HFFc6 (cell line): ENCODE results near the gene CFAP221. TPM values are rescaled to one million over a fixed set of nuclear protein-coding genes. Genes with fewer than 3 reads are reported as not detected.

Experiments used
- DNase-seq: peaks from one replicate; pipeline ENCODE4 v3.0.0-alpha.2; 2018
- H3K27ac Mint-ChIP-seq: 2 replicates; pipeline ENCODE4 v1.8.0; 2020; ENCODE audit warnings: mild to moderate bottlenecking, mixed read lengths
- H3K27me3 Mint-ChIP-seq: 2 replicates; pipeline ENCODE4 v1.8.0; 2021; ENCODE audit warnings: mild to moderate bottlenecking, moderate library complexity, mixed read lengths; ENCODE audit not compliant: insufficient read depth
- H3K36me3 Mint-ChIP-seq: 2 replicates; pipeline ENCODE4 v1.8.0; 2021; ENCODE audit warnings: low read depth, mixed read lengths
- H3K4me1 Mint-ChIP-seq: 2 replicates; pipeline ENCODE4 v1.8.0; 2020; ENCODE audit warnings: low read depth, mixed read lengths
- H3K4me3 Mint-ChIP-seq: 2 replicates; pipeline ENCODE4 v1.8.0; 2020; ENCODE audit warnings: mild to moderate bottlenecking, moderate library complexity, mixed read lengths
- H3K9me3 Mint-ChIP-seq: 2 replicates; pipeline ENCODE4 v1.8.0; 2020; ENCODE audit warnings: mild to moderate bottlenecking, mixed read lengths
- CTCF ChIP-seq: fragments of 200-600 bp; sonication (generic); IDR thresholded peaks from 2 replicates; pipeline ENCODE4 v1.5.0; 2021; ENCODE audit warnings: antibody characterized with exemption, mild to moderate bottlenecking
- total RNA-seq, 6 experiments: library from RNA; stranded (reverse); fragmentation: NEBNext Ultra II Directional; extraction: Animal tissue kit (Norgen Biotek cat#: 25700); gene quantifications; 2 replicates in 1 of 6; 3 replicates in 5 of 6; pipeline ENCODE4 v1.2.3, GENCODE V29; 2021

Gene CFAP221
- total RNA-seq, 6 experiments from 2014 or later, result not detected

GRCh38 chr2:119673796-119674195 lies 129.5 kb downstream of the CFAP221 start:
- no peaks in the 10 kb centered on the region for H3K36me3 Mint-ChIP-seq
- peaks cover 5% of the 10 kb centered on the region; the same call in 1 of the 2 replicates for H3K4me1 Mint-ChIP-seq
- H3K9me3 Mint-ChIP-seq, result no peaks in the 10 kb centered on the region
- peaks cover 10% of the 10 kb centered on the region for H3K27me3 Mint-ChIP-seq
- no peak overlapping the region for H3K27ac Mint-ChIP-seq
- no peak for TF ChIP-seq CTCF
- H3K4me3 Mint-ChIP-seq, result no peak overlapping the region
- no peak for DNase-seq

DNA sequence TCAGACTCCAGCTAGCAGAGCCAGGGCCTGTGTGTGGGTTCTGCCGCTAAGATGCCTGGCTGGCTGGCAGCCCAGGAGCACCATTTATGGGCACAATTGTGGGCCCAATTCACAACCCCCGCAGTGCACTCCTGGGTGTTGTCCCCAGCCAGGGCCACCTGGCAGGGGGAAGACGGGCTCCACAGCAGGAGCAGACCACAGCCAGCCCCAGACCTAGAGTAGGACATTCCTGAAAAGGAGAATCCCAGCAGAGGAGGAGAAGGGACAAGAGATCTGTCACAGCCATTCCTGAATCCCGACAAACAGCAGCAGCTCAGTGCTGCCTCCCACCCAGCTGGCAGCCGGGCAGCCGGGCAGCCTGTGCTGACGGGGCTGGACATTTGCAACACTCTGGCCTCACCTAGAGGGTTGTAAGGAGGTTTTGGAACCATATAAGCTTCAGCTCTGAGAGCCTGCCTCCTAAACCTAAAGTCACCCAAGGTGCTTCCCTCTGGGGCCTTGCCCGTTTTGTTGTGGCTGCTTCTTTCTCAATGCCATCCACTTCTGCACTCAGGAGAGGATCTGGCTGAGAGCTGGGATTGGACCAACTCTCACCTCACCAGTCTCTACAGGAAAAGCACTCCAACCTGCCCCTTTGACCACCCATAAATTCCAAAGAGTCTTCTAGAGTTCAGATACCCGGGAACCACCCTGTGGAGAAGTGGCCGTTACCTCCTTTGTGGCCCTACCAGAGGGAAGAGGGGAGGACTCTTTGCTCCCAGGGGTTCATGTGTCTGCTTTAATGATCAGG lies 130.7 kb downstream of the CFAP221 start:
- Mint-ChIP-seq H3K4me1 (peaks cover 12% of the 10 kb centered on the region), H3K4me3 (no peak overlapping the region), H3K9me3 (no peaks in the 10 kb centered on the region), H3K27me3 (peaks cover 10% of the 10 kb centered on the region), H3K27ac (no peak overlapping the region), H3K36me3 (no peaks in the 10 kb centered on the region)
- no peak for DNase-seq
- no peak for TF ChIP-seq CTCF

DNA sequence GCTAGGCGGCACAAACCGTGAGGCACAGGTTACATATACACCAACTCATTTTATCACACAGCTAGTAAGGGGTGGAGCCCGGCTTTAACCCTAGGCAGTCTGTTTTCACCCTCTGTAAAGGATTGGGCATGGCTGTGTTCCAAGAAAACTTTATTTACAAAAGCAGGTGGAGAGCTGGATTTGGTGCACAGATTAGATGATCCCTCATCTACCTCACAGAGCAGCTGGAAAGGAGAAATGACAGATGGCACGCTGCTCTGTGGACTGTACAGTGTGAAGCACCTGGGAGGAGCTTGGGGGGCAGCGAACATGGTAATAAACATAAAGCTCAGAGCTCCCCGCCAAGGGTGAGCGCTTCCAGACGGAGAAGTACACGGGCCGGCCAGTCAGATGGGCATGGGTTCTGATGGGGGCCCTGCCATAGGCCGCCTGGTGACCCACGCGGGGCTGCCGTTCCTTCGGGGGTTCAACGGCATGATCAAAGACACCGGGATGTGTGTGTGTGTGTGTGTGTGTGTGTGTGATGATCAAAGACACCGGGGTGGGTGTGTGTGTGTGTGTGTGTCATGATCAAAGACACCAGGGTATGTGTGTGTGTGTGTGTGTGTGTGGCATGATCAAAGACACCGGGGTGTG lies 133.9 kb downstream of the CFAP221 start:
- H3K27ac Mint-ChIP-seq, result no peak overlapping the region

DNA sequence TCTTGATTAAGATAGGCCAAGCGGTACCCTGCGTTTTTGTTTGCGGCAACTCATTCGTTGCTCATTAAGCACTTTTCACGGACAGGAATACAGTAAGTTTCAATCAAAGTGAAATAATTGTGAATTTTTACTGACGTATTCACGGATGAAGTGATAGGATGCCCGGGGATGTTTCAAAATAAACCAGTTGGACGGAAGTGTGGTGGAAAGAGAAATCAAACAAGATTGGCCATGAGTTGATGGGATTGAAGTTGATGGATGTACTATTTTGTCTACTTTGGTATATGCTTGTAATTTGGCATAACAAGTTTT lies 135.2 kb downstream of the CFAP221 start:
- H3K4me1 Mint-ChIP-seq, result peaks cover 27% of the 10 kb centered on the region
- DNase-seq, result no peak
- H3K27ac Mint-ChIP-seq, result peak overlapping the region; percentile 53
- peaks cover 17% of the 10 kb centered on the region for H3K36me3 Mint-ChIP-seq
- H3K27me3 Mint-ChIP-seq, result peaks cover 10% of the 10 kb centered on the region
- TF ChIP-seq CTCF, result no peak
- peak overlapping the region; percentile 89 for H3K4me3 Mint-ChIP-seq
- H3K9me3 Mint-ChIP-seq, result no peaks in the 10 kb centered on the region

More for the DNA sequence above, 133.9 kb downstream of the CFAP221 start:
- DNase-seq, result no peak
- H3K9me3 Mint-ChIP-seq, result no peaks in the 10 kb centered on the region
- no peak for TF ChIP-seq CTCF
- H3K4me3 Mint-ChIP-seq, result peak overlapping the region; percentile 89
- H3K4me1 Mint-ChIP-seq, result peaks cover 20% of the 10 kb centered on the region
- peaks cover 17% of the 10 kb centered on the region for H3K36me3 Mint-ChIP-seq
- peaks cover 10% of the 10 kb centered on the region for H3K27me3 Mint-ChIP-seq

DNA sequence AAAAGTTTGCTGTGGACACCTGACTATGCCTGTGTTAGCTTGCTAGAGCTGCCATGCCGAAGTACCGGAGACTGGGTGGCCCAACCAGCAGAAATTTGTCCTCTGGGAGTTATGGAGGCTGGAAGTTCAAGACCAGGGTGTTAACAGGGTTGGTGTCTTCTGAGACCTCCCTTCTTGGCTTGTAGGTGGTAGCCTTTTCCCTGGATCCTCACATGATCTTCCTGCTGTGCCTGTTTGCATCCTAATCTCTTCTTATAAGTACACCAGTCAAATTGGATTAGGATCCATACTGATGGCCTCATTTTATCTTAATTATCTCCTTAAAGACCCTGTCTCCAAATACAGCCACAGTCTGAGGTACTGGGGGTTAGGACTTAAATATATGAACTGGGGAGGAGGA lies 135.6 kb downstream of the CFAP221 start:
- H3K9me3 Mint-ChIP-seq, result no peaks in the 10 kb centered on the region
- TF ChIP-seq CTCF, result no peak
- H3K4me3 Mint-ChIP-seq, result peak overlapping the region; percentile 89
- peaks cover 10% of the 10 kb centered on the region for H3K27me3 Mint-ChIP-seq
- H3K36me3 Mint-ChIP-seq, result peaks cover 17% of the 10 kb centered on the region
- DNase-seq, result no peak
- H3K27ac Mint-ChIP-seq, result peak overlapping the region; percentile 53
- peaks cover 27% of the 10 kb centered on the region for H3K4me1 Mint-ChIP-seq
